ENCODE measurements around the gene TFE3. TPM values are rescaled to one million over a fixed set of nuclear protein-coding genes. Genes with fewer than 3 reads are reported as not detected.

TFE3 gene
- polyA plus RNA-seq, 1 experiment, result 28.4 TPM

DNA sequence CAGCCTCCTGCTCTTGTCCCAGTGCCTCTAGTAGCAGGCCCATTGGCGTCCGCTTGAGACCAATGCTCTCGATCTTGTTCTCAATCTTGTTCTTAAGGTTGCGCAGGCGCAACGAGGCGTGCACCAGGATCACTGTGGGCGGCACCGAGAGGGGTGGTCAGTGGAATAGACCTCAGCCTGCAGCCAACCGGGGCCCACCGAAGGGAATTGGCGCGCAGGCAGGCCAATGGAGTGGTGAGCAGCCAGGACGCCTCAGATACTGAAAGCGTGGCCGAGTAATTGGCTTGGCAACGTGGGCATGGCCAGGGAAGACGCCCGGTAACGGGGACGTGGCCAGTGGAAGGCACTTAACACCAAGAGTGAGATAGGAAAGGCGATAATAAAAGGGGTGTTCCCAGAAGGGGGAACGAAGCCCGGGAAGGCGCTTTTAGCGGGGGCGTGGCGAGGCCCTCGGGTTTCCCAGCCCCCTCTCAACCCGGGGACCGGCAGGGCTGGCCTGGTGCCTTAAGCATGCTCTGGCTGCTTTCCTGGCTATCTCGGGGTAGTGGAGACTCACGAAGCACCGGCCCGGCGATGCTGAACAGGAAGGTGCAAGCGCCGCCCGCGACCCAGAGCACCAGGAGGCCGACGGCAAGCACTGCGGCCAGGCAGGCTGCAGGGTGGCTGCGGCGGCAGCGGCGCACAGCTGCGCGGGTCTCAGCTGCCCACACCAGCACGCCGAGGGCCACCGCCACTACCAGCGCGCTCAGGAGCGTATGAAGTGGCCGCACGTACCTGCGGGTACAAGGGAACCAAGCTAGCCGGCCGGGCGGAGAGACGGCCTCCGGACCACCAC is 28.9 kb upstream of the TFE3 start:
- Histone ChIP-seq H3K9me3 (ENCODE audit: control insufficient read depth, insufficient read depth, low read length) (no peaks in the 10 kb centered on the region), H3K4me3 (ENCODE audit: low read depth, low read length) (peak overlapping the region; percentile 76), H3K27ac (ENCODE audit: low read depth, low read length) (no peak overlapping the region), H3K27me3 (ENCODE audit: control insufficient read depth, insufficient read depth, low read length) (no peaks in the 10 kb centered on the region)
- ChIA-PET CTCF (no interaction called here), POLR2A (interaction anchor here (0.6 kb wide), 1 partner anchor 181 kb away, joined by 3 read pairs; no protein-coding TSS in a partner anchor)
- DNase-seq (ENCODE audit: low read depth, low spot score), result no peak
- TF ChIP-seq, protein P1, sequence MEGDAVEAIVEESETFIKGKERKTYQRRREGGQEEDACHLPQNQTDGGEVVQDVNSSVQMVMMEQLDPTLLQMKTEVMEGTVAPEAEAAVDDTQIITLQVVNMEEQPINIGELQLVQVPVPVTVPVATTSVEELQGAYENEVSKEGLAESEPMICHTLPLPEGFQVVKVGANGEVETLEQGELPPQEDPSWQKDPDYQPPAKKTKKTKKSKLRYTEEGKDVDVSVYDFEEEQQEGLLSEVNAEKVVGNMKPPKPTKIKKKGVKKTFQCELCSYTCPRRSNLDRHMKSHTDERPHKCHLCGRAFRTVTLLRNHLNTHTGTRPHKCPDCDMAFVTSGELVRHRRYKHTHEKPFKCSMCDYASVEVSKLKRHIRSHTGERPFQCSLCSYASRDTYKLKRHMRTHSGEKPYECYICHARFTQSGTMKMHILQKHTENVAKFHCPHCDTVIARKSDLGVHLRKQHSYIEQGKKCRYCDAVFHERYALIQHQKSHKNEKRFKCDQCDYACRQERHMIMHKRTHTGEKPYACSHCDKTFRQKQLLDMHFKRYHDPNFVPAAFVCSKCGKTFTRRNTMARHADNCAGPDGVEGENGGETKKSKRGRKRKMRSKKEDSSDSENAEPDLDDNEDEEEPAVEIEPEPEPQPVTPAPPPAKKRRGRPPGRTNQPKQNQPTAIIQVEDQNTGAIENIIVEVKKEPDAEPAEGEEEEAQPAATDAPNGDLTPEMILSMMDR (IDR thresholded peaks at IDR 0.05; ENCODE audit: low read depth, low read length), result no peak

DNA sequence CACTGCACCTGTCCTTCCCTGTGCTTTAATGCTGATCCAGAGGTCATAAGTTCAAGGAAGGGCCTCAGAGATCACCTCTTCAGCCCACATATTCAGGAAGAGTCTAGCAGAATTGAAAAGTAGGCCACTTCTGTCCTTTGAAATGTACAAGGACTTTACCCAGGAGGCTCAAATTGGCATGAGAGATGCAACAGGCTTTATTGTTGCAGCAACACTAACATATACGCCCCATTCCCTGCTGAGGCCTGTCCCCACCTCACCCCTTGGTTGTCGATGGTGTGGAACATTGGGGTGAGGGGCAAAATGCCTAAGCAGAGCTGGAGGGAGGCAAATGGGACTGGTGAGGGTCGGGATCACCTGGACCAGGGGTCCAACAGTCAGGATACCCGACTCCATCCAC is 27.8 kb upstream of the TFE3 start:
- no peaks in the 10 kb centered on the region for H3K27me3 ChIP-seq (ENCODE audit: control insufficient read depth, insufficient read depth, low read length)
- TF ChIP-seq, protein P1 (IDR thresholded peaks at IDR 0.05; ENCODE audit: low read depth, low read length), result no peak
- CTCF ChIA-PET, result no interaction called here
- H3K4me3 ChIP-seq (ENCODE audit: low read depth, low read length), result no peak overlapping the region
- DNase-seq (ENCODE audit: low read depth, low spot score), result no peak
- no peak overlapping the region for H3K27ac ChIP-seq (ENCODE audit: low read depth, low read length)
- POLR2A ChIA-PET, result interaction anchor here (0.6 kb wide), 1 partner anchor 182 kb away, joined by 3 read pairs; no protein-coding TSS in a partner anchor
- no peaks in the 10 kb centered on the region for H3K9me3 ChIP-seq (ENCODE audit: control insufficient read depth, insufficient read depth, low read length)

DNA sequence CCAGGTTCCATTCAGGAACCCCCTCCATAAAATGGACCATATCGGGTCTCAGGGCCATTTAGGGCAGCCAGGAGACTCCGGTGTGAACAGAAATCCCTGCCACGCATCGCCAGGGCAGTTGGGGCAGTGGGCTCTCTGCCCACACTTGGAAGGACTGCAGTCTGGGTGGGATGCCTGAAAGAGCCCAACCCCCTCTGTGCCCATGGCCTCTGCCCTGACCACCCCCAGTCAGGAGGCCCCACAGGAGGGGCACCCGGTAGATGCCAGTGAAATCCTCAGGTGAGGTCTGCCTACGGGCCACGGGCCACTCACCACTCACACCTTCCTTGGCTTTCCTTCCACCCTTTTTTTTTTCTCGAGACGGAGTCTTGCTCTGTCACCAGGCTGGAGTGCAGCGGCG is 25.9 kb upstream of the TFE3 start:
- ChIA-PET POLR2A (no interaction called here), CTCF (no interaction called here)
- no peak for DNase-seq (ENCODE audit: low read depth, low spot score)
- TF ChIP-seq, protein P1 (IDR thresholded peaks at IDR 0.05; ENCODE audit: low read depth, low read length), result no peak
- Histone ChIP-seq H3K27ac (ENCODE audit: low read depth, low read length) (no peak overlapping the region), H3K4me3 (ENCODE audit: low read depth, low read length) (no peak overlapping the region), H3K27me3 (ENCODE audit: control insufficient read depth, insufficient read depth, low read length) (no peaks in the 10 kb centered on the region), H3K9me3 (ENCODE audit: control insufficient read depth, insufficient read depth, low read length) (no peaks in the 10 kb centered on the region)

DNA sequence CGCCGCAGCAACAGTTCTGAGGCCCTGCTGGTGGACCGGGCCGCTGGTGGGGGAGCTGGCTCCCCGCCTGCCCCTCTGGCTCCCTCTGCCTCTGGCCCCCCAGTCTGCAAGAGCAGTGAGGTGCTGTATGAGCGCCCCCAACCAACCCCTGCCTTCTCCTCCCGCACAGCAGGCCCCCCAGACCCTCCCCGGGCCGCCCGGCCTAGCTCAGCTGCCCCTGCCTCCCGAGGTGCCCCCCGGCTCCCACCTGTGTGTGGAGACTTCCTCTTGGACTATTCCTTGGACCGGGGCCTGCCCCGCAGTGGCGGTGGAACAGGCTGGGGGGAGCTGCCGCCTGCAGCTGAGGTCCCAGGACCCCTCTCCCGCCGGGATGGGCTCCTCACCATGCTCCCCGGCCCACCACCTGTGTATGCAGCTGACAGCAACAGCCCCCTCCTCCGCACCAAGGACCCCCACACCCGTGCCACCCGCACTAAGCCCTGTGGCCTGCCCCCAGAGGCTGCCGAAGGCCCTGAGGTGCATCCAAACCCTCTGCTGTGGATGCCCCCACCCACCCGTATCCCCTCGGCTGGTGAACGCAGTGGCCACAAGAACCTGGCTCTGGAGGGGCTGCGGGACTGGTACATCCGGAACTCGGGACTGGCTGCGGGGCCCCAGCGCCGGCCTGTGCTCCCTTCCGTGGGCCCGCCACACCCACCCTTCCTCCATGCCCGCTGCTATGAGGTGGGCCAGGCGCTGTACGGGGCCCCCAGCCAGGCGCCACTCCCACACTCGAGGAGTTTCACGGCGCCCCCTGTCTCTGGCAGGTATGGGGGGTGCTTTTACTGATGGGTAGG is 24.3 kb upstream of the TFE3 start:
- TF ChIP-seq, protein P1 (IDR thresholded peaks at IDR 0.05; ENCODE audit: low read depth, low read length), result no peak
- H3K9me3 ChIP-seq (ENCODE audit: control insufficient read depth, insufficient read depth, low read length), result no peaks in the 10 kb centered on the region
- no peak overlapping the region for H3K27ac ChIP-seq (ENCODE audit: low read depth, low read length)
- POLR2A ChIA-PET, result no interaction called here
- CTCF ChIA-PET, result no interaction called here
- no peaks in the 10 kb centered on the region for H3K27me3 ChIP-seq (ENCODE audit: control insufficient read depth, insufficient read depth, low read length)
- no peak for DNase-seq (ENCODE audit: low read depth, low spot score)
- no peak overlapping the region for H3K4me3 ChIP-seq (ENCODE audit: low read depth, low read length)

DNA sequence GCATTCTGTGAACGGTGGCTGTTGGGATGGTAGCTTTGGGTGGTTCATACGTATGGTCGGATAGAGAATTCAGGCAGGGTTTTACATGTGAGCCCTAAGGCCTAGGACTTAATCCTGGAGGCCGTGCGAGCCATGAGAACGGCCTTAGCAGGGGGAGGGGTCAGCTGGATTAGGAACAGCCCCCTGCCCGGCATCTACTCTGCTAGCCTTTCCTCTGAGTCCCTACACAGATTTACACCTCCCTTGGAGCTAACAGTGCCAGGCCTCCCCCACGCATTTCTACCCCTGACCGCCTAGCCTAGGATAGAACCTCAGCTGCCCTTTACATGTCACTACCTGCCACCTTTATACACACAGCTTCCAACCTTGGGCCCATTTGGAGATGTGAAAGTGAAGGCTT is 23.5 kb upstream of the TFE3 start:
- Histone ChIP-seq H3K27me3 (ENCODE audit: control insufficient read depth, insufficient read depth, low read length) (no peaks in the 10 kb centered on the region), H3K27ac (ENCODE audit: low read depth, low read length) (no peak overlapping the region), H3K4me3 (ENCODE audit: low read depth, low read length) (no peak overlapping the region), H3K9me3 (ENCODE audit: control insufficient read depth, insufficient read depth, low read length) (no peaks in the 10 kb centered on the region)
- TF ChIP-seq, protein P1 (IDR thresholded peaks at IDR 0.05; ENCODE audit: low read depth, low read length), result no peak
- POLR2A ChIA-PET, result no interaction called here
- CTCF ChIA-PET, result no interaction called here
- no peak for DNase-seq (ENCODE audit: low read depth, low spot score)
